Measurements from ENCODE around the gene CHST7. TPM values are rescaled to one million over a fixed set of nuclear protein-coding genes. Genes with fewer than 3 reads are reported as not detected.

Gene CHST7
- total and polyA plus RNA-seq, 2 of the 4 experiments (the other 2 are of a cell fraction), result 2.9 to 4.8 TPM

DNA sequence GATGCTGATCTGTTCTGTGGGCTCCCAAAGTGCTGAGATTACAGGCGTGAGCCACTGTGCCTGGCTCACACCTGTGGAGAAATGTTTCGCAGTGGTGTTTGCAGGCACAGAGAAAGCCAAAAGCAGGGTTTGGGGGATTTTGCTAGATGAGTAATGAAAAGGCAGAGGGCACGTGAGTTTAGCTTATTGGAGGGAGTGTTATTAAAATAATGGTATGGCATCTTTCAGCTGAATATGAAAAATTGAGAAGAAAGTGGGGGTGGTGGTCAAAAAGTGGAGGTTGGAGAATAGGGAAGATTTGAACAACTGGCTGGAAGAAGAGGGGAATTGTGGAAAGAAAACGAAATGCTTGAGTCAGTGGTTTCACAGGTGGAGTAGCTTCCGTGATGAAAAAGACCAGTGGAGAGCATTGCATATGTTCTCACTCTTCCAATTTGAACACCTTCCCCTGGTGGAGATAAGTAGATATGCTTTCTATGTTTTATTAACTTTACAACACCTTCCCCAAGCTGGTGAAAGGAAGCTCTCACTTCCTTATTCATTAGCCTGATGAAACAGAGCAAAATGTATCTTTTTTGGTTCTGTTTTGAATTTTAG, 1.1 kb upstream of the CHST7 start:
- Histone ChIP-seq H3K23ac (ENCODE audit: low read depth, low read length) (no peak overlapping the region), H3K36me3 (ENCODE audit: control insufficient read depth, insufficient read depth, low read length) (no peaks in the 10 kb centered on the region), H3K79me1 (ENCODE audit: low read depth in 1 of 2, low read length in 2 of 2) (peaks cover 0 to 17% of the 10 kb centered on the region in 2 experiments; a peak in 2 of 4 replicates), H2AK9ac (replicated peaks; ENCODE audit: low read depth, low read length, poor library complexity) (no peak overlapping the region), H2BK120ac (ENCODE audit: low read depth, low read length) (no peak overlapping the region), H3K27ac (ENCODE audit: insufficient read depth, low read length) (no peak overlapping the region), H4K5ac (ENCODE audit: low read depth, low read length) (no peak overlapping the region), H3K18ac (ENCODE audit: low read depth, low read length) (no peak overlapping the region), H3K56ac (ENCODE audit: extremely low read depth, insufficient read depth, low read length) (no peak overlapping the region), H3K4me3 (ENCODE audit: insufficient read depth, low read depth, low read length) (no peak overlapping the region), H3K4me1 (ENCODE audit: control insufficient read depth, insufficient read depth, low read length) (peaks cover 2% of the 10 kb centered on the region; the same call in 1 of the 2 replicates), H2BK15ac (ENCODE audit: low read depth, low read length) (no peak overlapping the region), H2AFZ (replicated peaks; ENCODE audit: low read length, poor library complexity) (no peak overlapping the region), H4K91ac (ENCODE audit: insufficient read depth, low read depth, low read length) (no peak overlapping the region), H2BK5ac (ENCODE audit: low read depth, low read length, poor library complexity, severe bottlenecking) (no peak overlapping the region), H2AK5ac (ENCODE audit: low read depth, low read length) (no peak overlapping the region), H3K4ac (ENCODE audit: low read depth, low read length) (no peak overlapping the region), H3K9me1 (ENCODE audit: insufficient read depth, low read length) (no peaks in the 10 kb centered on the region), H2BK20ac (ENCODE audit: low read depth, low read length) (no peak overlapping the region), H3K9ac (ENCODE audit: low read depth, low read length) (no peak overlapping the region), H3K9me3 (ENCODE audit: control insufficient read depth, insufficient read depth, low read length) (no peaks in the 10 kb centered on the region), H4K8ac (ENCODE audit: low read depth in 2 of 2, low read length in 2 of 2) (no peak overlapping the region), H3K14ac (replicated peaks; ENCODE audit: low read depth, low read length) (no peak overlapping the region), H3K27me3 (ENCODE audit: control insufficient read depth, insufficient read depth, low read length) (no peaks in the 10 kb centered on the region), H4K20me1 (ENCODE audit: insufficient read depth, low read length) (no peaks in the 10 kb centered on the region), H3K4me2 (ENCODE audit: low read depth, low read length) (no peak overlapping the region)
- 77% methylated on average over 3 of the region's 5 CpGs; no CpG with 5 or more reads in 1 of the 2 experiments for WGBS, 2 experiments (ENCODE audit: extremely low coverage in 2 of 2, insufficient read length in 1 of 2)
- CTCF ChIA-PET, result interaction anchor here (1.1 to 1.7 kb wide), 2 partner anchors 69 to 77 kb away, joined by 3 to 5 read pairs; no protein-coding TSS in a partner anchor
- DNase-seq, result no peak
- no peak for ATAC-seq (ENCODE audit: low read depth)
- no TSS peak for BruUV-seq (replicated peaks)
- POLR2A ChIA-PET (ENCODE audit: unreplicated experiment), result no interaction called here
- intact Hi-C loops (cut with micrococcal nuclease), result loop anchor here (5.0 kb wide), 1 partner anchor 110 kb away; no protein-coding TSS in a partner anchor
- dilution Hi-C loops (cut with HindIII; ENCODE audit: low sequenced_read_pairs, unreplicated experiment), result no loop called here
- in situ Hi-C loops (cut with MboI; ENCODE audit: low sequenced_read_pairs), result no loop called here
- TF ChIP-seq FOS (IDR thresholded peaks at IDR 0.05; ENCODE audit: low read depth, low read length) (no peak), MXI1 (IDR thresholded peaks at IDR 0.05; ENCODE audit: borderline replicate concordance, low read depth, low read length) (no peak), BHLHE40 (IDR thresholded peaks at IDR 0.05; ENCODE audit: low read depth, low read length) (no peak), SMC3 (IDR thresholded peaks at IDR 0.05; ENCODE audit: low read depth, low read length) (no peak), RFX5 (IDR thresholded peaks at IDR 0.05; ENCODE audit: low read depth, low read length) (no peak), CHD1 (IDR thresholded peaks at IDR 0.05; ENCODE audit: low read depth, low read length) (no peak), POLR2A (IDR thresholded peaks at IDR 0.05; ENCODE audit: low read depth, low read length) (no peak), RCOR1 (IDR thresholded peaks at IDR 0.05; ENCODE audit: insufficient replicate concordance, low read length) (no peak)
